Esophagus squamous epithelium (tissue), 4 donors: Measurements from ENCODE around the gene MLLT1.

Experiments
- CTCF ChIP-seq, 6 experiments: fragments of 450-650 bp in 4 of 6; fragments of 200-600 bp in 2 of 6; sonication (generic) in 2 of 6; IDR thresholded peaks; one replicate each; pipeline ENCODE4 v1.5.1; 2016 to 2019; ENCODE audit warnings: antibody characterized with exemption in 6 of 6, mild to moderate bottlenecking in 4 of 6, moderate library complexity in 4 of 6
- POLR2A ChIP-seq, 4 donors: fragments of 450-650 bp; IDR thresholded peaks; one replicate each; pipeline ENCODE4 v1.6.1; 2017; ENCODE audit warnings: antibody characterized with exemption in 4 of 4, mild to moderate bottlenecking in 4 of 4, moderate library complexity in 3 of 4

- no peak for TF ChIP-seq CTCF (IDR thresholded peaks at IDR 0.05)
- no peak for TF ChIP-seq POLR2A (IDR thresholded peaks at IDR 0.05)
Measured at GRCh38 chr19:6264803-6265202, 15.0 kb downstream of the MLLT1 start.
